NCI-H524 (cell line): ENCODE measurements around the gene STXBP1.
"Not testable (repeated sequence)": the region's sequence is repeated elsewhere in the genome, so short reads cannot be mapped to it uniquely, and the experiment has no call there.

Experiments used
- DNase-seq, 2 experiments: peaks; one replicate each; lab custom pipeline; 2025; lab: John Stamatoyannopoulos, UW

Gene STXBP1

DNA sequence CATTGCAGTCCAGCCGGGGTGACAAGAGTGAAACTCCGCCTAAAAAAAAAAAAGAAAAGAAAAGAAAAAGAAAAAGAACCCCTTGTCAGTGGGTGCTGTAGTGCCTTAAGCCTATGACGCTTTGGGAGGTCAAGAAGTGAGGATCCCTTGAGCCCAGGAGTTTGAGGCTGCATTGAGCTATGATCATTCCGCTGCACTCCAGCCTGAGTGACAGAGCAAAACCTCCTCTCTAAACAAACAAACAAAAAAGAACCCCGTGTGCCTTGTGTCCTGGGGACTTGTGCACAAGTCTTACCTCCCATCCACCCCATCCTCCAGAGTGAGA, 33.5 kb upstream of the STXBP1 start:
- DNase-seq, result no peak

DNA sequence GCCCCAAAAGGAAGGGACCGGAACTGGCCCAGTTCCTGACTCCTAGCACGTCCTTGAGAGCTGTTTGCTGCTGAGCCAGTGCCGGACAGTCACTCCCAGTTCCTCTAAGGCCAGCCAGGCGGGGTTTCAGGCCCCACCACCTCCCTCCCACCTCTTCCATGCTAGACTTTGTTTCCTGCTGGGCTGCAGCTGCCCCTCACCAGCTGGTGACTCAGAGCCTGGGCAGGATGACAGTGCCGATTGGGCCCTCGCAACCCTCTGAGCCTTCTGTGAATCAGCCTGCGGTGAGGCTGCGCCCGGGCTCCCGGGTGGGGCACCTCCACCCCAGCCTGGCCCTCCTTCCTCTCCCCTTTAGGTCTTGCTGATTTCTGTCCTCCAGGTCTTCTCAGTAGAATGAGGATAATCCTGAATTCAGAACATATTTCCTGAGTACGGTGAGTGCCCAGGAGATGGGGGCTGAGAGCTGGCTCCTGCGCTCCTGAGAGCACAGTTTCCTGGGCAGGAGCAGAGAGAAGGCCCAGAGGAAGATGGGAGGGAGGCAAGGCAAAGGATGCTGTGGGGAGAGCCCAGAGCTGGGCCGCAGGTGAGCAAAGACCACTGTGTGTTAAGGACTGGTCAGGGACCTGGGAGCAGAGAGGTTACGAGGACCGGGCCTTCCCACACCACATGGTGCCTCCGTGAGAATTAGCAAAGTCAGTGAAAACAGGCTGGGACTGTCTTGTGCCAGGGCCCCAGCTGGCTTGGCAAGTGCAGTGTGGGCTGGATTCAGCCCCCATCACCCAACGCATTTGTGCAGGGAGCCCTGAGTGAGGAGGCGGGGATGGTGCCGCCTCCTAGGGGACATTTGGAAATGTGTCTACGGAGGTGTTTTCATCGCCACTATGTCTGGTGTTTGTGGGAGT, 32.9 kb upstream of the STXBP1 start:
- DNase-seq, result peak; percentile 94 to 96

DNA sequence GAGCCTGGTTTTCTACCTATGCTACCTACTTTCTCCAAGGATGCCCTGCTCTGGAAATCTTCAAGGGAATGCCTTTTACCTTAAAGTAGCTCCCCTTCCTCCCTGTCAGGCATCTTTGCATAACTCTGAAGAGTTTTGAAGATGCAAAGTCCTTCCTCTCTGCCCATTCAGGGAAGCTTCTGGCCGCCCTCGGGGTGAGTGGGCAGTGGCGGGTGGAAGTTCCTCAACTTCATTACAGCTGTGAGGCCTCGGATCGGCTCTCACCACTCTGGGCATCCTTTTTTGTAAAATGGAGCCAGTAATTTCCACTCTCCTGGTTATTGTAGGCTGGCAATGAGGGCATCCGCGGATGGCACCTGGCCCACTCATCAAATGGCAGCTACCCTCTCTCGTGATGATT, 31.7 kb upstream of the STXBP1 start:
- no peak for DNase-seq

DNA sequence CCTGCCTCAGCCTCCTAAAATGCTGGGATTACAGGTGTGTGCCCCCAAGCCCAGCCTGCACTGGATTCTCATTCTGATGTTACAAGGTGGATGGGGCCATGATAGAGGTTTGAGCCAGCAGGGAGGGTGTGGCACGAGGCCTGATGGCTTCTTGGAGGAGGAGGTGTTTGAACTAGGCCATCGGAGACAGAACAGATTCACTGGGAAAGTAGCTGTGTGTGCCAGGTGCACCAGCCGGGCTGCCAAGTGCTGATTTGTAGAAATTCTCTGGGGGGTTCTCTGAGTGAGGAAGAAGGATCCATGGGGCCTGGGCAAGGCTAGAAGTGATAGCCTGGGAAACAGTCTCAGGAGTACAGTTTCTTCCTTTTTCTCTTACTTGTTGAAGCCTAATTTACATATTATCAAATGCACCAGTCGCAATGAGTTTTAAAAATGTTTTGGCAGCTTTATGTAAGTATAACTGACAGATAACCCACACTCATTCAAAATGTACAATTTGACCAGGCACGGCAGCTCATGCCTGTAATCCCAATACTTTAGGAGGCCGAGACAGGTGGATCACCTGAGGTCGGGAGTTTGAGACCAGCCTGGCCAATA, 31.1 kb upstream of the STXBP1 start:
- peak in 1 of 2 experiments; percentile 12 for DNase-seq

DNA sequence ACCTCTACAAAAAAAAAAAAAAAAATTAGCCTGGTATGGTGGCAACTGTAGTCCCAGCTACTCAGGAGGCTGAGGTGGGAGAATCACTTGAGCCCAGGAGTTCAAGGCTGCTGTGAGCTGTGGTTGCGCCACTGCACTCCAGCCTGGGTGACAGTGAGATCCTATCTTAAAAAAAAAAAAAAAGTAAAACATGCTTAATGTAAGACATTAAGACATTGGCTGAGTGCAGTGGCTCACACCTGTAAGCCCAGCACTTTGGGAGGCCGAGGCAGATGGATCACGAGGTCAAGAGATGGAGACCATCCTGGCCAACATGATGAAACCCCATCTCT, 27.6 kb upstream of the STXBP1 start:
- DNase-seq, result not testable (repeated sequence)

DNA sequence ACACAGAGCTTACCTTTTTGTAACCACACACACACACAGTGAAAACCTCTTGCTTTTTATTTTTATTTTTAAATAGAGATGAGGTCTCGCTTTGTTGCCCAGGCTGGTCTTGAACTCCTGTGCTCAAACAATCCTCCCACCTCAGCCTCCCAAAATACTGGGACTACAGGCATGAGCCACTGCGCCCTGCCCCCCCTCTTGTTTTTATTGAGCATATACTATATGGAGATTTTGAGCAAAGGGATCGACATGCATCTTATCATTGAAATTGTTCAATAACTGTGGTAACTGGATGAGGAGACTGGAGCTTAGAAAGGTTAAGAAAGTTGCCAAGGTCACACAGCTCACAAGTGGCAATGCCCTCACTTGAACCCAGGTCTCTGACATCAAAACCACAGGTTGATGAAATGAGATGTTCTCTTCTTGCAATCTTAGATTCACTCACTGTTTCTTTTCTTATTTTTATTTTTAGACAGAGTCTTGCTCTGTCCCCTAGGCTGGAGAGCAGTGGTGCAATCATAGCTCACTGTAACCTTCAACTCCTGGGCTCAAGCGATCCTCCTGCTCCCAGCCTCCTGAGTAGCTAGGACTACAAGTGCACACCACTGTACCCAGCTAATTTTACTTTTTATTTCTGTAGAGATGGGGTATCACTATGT, 26.8 kb upstream of the STXBP1 start:
- DNase-seq, result no peak

DNA sequence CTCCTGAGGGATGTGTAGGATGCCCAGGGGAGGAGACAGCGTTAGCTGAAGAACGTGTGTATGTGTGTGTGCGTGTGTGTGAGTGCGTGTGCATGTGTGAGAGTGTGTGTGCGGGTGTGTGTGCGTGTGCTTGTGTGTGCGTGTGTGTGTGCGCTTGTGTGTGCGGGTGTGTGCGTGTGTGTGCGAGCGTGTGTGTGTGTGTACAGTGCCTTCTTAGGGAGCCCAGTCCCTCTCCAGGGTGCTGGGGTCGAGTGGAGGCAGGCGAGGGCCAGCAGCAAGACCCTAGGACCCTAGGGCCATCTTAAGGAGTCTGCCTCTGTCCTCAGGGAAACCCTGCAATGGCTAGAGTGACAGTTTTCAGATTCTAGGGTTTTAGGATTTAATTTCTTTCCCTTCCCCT, 26.0 kb upstream of the STXBP1 start:
- no peak for DNase-seq

DNA sequence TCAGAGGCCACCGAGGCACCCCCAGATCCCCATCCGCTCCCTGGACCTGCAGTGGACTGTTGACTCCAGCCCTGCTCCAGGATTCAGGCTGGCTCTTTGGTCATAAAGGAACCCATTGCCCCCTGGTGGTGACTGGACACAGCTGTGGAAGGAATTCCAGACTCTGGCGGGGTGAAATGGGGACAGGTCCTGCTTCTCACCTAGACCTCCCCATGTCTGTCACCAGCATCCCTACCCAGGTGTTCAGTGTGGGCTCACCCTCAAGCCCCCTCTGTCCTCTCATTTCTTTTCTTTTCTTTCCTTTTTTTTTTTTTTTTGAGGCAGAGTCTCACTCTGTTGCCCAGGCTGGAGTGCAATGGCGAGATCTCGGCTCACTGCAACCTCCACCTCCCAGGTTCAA, 25.5 kb upstream of the STXBP1 start:
- DNase-seq, result peak; percentile 55 to 85

DNA sequence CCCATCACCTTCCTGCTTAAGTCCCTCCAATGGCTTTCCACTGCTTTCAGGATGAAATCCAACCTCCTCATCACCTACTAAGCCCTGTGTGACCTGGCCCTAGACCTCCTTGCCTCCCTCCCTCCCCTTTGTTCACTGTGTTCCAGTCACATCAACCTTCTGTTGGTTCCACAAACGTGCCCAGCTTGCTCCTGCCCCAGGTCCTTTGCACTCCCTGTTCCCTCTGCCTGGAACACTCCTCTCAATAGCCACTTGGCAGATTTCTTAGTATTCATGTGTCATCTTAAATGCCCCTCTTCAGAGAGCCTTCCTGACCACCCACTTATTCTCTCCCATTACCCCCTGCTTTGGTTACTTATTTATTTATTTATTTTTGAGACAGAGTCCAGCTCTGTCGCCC, 24.1 kb upstream of the STXBP1 start:
- DNase-seq, result no peak

DNA sequence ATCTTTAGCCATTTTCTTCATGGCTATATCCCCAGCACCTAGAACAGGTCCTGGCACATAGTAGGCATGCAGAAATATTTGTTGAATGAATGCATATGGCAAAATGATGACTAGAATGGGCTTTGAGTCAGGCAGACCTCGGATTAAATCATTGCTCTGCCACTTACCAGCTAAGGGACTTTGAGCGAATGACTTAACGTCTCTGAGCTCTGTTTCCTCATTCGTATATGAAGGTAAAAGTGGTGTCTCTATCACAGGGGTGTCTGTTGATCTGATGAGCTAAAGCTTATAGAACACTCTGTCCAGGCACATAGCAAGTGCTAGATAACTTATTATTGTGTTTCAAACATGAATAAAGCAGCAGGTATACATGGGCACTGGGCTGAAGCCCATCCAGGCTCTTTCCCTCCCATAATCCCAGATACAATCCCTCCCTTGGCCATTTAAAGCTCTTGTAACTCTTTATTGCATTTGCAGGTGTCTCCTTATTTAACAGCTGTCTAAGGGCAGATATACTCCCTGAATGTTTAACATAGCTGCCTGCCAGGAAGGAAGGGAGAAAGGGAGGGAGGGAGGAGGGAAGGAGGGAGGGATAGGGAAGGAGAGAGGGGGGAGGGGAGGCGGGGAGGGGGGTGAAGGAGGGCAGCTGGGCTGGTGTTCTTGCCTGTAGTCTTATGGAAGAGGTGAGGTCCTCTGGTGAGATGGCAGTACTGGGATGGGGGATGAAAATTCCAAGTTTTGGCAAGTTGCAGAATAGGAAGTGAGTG, 23.2 kb upstream of the STXBP1 start:
- peak; percentile 67 to 83 for DNase-seq

DNA sequence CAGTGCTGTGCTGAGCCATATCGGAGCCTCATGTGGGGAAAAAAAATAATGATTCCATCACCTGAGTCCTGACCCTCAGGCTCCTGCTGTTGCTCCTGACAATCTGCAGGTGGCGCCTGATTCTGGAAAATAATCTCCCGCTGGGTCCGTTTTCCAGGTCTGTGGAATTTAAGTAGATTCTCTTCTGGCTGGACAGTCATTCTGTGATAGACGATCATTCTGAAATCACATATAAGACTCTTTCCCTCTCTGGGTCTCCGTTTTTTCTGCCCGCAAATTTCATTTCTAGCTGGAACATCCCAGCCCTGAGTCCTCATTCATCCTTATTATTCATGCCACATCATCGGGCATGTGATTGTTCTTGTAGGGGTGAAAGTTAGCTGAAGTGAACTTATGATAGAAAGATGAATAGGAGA, 22.1 kb upstream of the STXBP1 start:
- peak; percentile 57 to 87 for DNase-seq

DNA sequence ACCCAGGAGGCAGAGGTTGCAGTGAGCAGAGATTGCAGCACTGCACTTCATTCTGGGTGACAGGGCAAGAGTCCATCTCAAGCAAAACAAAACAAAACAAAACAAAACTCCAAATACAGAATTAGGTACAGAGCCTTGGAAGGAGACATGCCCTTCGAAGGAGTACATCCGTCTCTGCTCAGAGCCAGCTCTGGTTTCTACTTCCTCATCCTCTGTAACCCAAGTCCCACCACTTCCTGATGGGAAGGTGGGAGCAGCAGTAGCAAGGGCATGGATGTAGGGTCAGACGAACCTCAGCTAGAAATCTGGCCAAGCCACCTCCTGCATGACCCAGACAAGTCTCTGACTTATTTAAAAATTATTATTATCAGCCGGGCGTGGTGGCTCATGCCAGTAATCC, 16.5 kb upstream of the STXBP1 start:
- no peak for DNase-seq

DNA sequence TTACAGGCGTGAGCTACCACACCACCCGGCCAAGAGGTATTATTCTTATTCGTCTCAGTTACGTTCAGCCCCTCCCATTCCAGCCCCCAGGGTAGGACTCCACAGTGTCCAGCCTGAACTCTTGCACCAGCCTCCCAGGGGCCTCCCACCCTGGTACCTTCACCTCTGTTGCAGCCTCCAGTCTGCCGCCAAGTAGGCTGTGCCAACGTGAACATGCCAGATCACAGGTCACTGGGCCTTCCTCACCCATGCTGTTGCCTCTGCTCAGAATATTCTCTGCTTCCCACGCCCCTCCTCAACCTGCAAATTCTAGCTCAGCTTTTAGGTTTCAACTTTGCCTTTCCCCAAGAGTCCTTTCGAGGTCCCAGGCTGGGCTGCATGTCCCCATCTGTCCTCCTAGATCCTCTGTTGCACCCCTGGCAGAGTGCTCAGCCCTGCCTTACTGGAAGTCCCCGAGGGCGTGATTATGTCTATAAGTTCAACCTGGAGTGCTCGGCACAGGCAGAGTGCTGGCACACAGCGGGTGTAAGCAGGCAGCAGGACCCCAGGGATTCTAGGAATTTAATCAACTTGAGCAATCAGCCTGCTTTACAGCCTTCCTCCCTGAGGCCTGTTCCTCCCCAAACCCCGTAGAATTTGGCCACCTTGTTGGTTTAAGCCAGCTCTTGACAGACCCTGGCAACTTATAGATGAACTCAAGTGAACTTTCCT, 13.1 kb upstream of the STXBP1 start:
- peak; percentile 42 to 62 for DNase-seq

DNA sequence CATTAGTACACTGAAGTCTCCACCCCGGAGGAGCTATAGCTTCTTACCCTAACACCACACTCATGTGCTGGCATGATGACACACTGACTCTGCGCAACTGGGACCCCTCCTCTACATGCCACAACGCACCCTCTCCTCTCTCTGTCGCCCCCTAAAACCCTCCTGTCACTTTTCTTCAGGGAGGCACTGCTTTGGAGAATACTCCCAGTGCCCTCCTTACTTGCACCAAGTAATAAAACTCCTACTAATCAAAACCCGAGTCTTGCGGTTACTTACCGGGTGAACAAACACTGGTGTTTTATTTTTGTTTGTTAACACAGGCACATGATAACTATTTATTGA, 12.6 kb upstream of the STXBP1 start:
- no peak for DNase-seq

DNA sequence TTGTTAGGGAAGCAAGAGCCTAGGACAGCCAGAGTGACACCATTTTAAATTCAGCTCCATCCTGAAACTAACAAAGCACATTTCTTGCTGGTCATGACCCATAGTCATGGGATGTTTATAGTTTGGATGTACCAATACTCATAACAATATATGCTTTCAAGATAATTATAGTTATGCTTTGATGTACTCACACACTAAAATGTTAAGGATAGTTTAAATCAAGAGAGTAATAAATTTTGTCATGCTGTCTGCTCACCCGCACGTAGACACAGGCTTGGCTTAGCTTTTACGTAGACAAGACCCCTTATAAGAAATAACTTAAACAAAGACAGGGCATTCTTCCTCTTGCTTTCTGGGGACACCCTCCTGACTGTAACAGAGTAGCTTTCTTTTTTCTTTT, 8.9 kb upstream of the STXBP1 start:
- no peak for DNase-seq

DNA sequence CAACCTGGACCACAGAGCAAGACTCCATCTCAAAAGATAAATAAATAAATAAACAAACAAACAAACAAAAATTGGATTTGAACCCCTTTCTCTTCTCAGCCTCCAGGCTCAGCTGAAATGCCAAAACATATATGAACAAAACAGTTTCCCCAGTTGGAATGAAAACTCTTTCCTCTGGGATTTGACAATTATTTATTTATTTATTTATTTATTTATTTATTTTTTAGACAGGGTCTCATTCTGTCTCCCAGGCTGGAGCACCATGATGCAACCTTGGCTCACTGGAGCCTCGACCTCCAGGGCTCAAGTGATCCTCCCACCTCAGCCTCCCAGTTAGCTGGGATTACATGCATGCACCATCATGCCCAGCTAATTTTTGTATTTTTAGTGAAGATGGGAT, 6.0 kb upstream of the STXBP1 start:
- DNase-seq, result no peak

DNA sequence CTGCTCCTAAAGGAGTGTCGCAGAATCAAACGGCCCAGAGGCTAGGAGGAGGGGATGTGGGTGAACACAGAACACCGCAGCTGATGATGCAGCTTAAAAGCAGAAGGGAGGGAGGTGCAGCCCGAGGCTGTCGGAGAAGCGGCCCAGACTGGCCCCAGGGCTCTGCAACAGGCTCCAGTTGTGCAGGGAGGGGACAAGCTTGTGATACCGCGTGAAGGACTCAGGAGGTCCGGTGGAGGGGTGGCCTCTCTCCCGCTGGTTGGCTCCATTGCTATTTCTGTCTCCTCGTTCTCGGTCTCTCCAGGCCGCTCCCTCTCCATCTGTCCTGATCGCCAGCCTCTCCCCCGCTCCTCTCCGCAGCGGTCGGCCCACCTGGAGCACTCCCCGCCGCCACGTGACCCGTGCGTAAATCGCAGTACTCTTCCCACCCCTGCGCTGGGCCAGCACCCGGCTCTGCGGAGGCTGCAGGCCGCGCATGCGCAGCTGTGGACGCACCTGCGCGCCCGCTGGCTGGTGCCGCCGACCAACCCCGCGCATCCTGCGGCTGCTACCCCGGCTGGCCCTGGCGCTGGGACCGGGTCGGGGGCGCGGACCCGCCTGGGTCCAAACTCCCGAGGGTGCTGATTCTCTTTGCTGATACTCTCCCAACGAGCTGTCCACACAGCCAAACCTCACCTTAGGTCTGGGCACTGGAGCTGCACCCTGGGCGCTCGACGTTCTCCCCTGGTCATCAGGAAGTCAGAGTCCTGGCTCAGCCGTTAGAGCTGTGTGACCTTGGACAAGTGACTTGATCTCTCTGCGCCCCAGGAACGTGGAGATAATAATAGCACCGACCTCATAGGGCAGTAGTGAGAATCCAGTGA, 3.7 kb upstream of the STXBP1 start:
- DNase-seq, result peak; percentile 96 to 98

DNA sequence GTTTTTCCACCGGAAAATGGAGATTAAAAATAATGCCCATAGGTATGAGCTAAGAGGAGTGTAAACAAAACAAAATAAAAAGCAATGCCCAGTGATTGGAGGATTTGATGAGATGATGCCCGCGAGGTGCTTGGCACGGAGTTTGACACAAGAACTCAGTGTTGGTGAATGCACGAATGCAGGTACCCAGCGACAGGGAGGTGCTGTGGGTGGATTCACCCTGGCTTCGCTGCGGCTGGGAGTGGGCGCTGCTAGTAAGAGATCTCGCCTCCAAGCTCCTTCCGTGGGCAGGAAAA, 526 bp upstream of the STXBP1 start:
- DNase-seq, result no peak

DNA sequence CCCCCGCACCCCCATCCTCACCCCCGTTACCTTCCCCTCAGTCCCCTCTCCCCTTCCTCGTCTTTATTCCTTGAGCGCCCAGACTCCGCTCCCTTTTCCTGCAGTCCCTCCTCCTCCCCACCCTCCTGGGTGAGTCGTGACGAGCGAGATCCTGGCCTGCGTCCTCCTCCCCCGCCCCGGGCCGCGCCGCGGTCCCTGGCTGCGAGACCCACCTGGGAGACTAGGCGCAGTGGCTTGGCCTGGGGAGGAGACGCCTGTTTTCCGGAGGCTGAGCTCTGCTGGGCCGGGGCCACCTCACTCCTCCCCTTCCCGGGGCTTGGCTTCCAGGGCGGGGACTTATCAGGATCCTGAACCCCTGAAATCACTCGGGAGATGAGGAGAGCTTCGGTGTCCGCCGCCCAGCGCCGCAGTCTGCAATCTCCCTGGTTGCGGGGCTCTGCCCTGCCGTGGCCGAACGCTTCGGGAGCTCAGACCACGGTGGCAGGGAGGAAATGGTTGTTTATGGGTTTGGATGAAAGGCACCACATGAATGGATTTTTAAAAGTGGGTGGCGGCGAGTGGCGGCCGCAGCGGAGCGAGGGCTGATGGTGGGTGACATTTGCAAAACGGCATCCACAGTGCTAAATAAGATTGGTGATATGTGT, 984 bp downstream of the STXBP1 start:
- peak; percentile 51 to 55 for DNase-seq

DNA sequence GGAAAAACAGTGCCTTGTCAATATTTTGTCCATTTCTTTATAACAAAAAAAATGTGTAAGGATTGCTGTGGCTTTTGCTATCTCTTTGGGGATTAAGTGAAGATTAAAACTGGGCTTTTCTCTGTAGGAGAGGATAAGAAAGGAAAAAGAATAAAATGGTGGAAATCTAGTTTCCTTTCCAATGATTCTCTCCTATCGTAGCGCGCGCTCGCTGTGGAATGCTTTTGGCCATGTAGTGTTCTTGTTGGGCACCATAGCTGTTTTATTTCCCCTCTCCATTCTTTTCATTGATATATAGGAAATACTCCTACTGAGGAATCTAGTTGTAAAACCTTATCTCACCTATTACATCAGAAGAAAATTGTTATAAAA, 1.5 kb downstream of the STXBP1 start:
- peak in 1 of 2 experiments; percentile 21 for DNase-seq

DNA sequence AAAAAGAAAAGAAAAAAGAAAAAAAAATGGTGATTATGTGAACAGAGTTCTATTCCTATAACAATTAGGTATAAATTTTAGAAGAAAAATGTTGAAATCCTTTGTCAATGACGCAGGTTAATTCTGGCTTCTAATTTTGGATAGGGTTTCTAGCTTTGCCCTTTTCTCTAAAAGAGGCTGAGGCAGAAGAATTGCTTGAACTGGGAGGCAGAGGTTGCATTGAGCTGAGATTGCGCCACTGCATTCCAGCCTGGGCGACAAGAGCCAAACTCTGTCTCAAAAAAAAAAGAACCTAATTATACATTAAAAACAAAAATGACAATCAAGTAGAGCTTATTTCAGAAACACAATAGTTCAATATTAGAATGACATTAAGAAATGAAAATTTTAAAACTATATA, 2.9 kb downstream of the STXBP1 start:
- no peak for DNase-seq
